ENCODE data around the gene SRGAP3. TPM values are rescaled to one million over a fixed set of nuclear protein-coding genes. Genes with fewer than 3 reads are reported as not detected.

SRGAP3 gene
- total RNA-seq, 4 donors from 2014 or later, result 14.7 to 58.9 (median 18.7) TPM

DNA sequence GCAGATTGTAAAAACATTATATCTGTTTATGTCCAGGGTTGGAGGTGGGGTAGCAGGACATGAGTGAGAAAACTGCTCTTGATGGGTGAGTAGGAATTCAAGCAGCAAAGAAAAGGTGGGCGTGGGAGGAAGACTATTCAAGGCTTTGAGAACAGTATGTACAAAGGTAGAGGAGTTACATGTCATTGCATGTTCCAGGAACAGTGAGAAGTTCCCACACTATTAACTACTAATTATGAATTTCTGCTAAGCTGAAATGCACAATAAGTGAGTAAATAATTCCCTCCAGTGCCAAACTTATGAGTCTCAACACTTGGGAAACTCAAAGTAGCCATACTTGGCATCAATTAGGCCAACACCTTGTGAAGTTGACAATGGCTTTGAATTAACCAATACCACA is 80.1 kb downstream of the SRGAP3 start:
- no peaks in the 10 kb centered on the region for H3K9me3 ChIP-seq
- no peaks in the 10 kb centered on the region for H3K36me3 ChIP-seq
- intact Hi-C loops (cut with DNase I), result no loop called here
- 92 to 93% methylated on average over 1 of the region's 1 CpG for WGBS, 2 donors
- no peak for DNase-seq
- no peaks in the 10 kb centered on the region for H3K27me3 ChIP-seq
- H3K27ac ChIP-seq, result no peak overlapping the region
- H3K4me3 ChIP-seq (replicated peaks in 1 of 3), result no peak overlapping the region
- peaks cover 12 to 15% of the 10 kb centered on the region in 2 donors for H3K4me1 ChIP-seq
- TF ChIP-seq POLR2A (IDR thresholded peaks at IDR 0.05) (no peak), CTCF (IDR thresholded peaks at IDR 0.05) (no peak)

DNA sequence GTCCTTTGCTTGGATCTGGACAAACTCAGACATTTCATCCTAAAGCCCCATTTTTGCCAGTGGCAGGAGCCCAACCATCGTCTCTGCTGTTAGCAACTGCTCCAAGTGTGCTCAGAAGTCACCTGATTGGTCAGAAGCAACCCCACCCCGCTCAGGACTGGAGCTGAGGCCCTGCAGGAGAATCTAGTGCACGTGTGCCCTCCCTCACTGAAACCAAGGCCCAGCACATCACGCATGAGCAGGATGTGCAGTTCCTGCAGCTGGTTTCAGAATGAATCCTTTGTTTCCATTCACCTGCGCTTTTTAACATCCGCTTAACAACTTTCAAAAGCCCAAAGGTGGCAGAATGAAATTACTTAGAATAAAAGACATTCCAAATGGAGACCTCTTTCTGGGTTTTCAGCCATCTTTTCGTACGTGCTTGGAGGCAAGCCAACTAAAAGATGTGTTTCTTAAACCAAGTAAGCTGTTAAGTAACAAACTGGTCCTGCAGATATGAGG is 81.2 kb downstream of the SRGAP3 start:
- H3K27ac ChIP-seq, result no peak overlapping the region

GRCh38 chr3:9167222-9167621 is 82.2 kb downstream of the SRGAP3 start:
- H3K27me3 ChIP-seq, result no peaks in the 10 kb centered on the region
- H3K9me3 ChIP-seq, result no peaks in the 10 kb centered on the region
- intact Hi-C loops (cut with DNase I), result no loop called here
- DNase-seq, result no peak
- H3K27ac ChIP-seq, result no peak overlapping the region
- H3K4me1 ChIP-seq, result peaks cover 12 to 15% of the 10 kb centered on the region in 2 donors
- no peaks in the 10 kb centered on the region for H3K36me3 ChIP-seq
- H3K4me3 ChIP-seq (replicated peaks in 1 of 3), result no peak overlapping the region
- 79 to 91% methylated on average over 2 of the region's 2 CpGs for WGBS, 2 donors
- no peak for TF ChIP-seq POLR2A (IDR thresholded peaks at IDR 0.05)
- no peak for TF ChIP-seq CTCF (IDR thresholded peaks at IDR 0.05)

More for the DNA sequence above, 81.2 kb downstream of the SRGAP3 start:
- WGBS, 2 donors, result 69 to 73% methylated on average over 8 of the region's 8 CpGs
- intact Hi-C loops (cut with DNase I), result no loop called here
- no peaks in the 10 kb centered on the region for H3K9me3 ChIP-seq
- H3K4me3 ChIP-seq (replicated peaks in 1 of 3), result no peak overlapping the region
- no peaks in the 10 kb centered on the region for H3K27me3 ChIP-seq
- TF ChIP-seq POLR2A (IDR thresholded peaks at IDR 0.05) (no peak), CTCF (IDR thresholded peaks at IDR 0.05) (no peak)
- H3K36me3 ChIP-seq, result no peaks in the 10 kb centered on the region
- DNase-seq, result peak in 1 of 2 donors; percentile 17
- H3K4me1 ChIP-seq, result peaks cover 12 to 15% of the 10 kb centered on the region in 2 donors

GRCh38 chr3:9165421-9165820 is 84.0 kb downstream of the SRGAP3 start:
- Histone ChIP-seq H3K4me1 (peaks cover 8 to 9% of the 10 kb centered on the region in 2 donors), H3K4me3 (replicated peaks in 1 of 3) (no peak overlapping the region), H3K9me3 (no peaks in the 10 kb centered on the region), H3K27me3 (no peaks in the 10 kb centered on the region), H3K36me3 (no peaks in the 10 kb centered on the region), H3K27ac (no peak overlapping the region)
- DNase-seq, result no peak
- TF ChIP-seq POLR2A (IDR thresholded peaks at IDR 0.05) (no peak), CTCF (IDR thresholded peaks at IDR 0.05) (no peak)
- 92 to 94% methylated on average over 5 of the region's 5 CpGs for WGBS, 2 donors
- intact Hi-C loops (cut with DNase I), result no loop called here

- no peak for DNase-seq
- no peak for TF ChIP-seq CTCF (IDR thresholded peaks at IDR 0.05)
- TF ChIP-seq POLR2A (IDR thresholded peaks at IDR 0.05), result no peak
- Histone ChIP-seq H3K9me3 (no peaks in the 10 kb centered on the region), H3K4me1 (no peaks in the 10 kb centered on the region), H3K27me3 (no peaks in the 10 kb centered on the region), H3K36me3 (no peaks in the 10 kb centered on the region), H3K4me3 (replicated peaks in 1 of 3) (no peak overlapping the region), H3K27ac (no peak overlapping the region)
- 93 to 97% methylated on average over 9 to 12 of the region's 12 CpGs for WGBS, 2 donors
- intact Hi-C loops (cut with DNase I), result no loop called here
These were observed 86.2 kb downstream of the SRGAP3 start for GRCh38 chr3:9163289-9163688.
